Activated effector memory CD4-positive, alpha-beta T cell treated with Interleukin-2 at 50 U/mL for 16 hours (primary cell): Measurements from ENCODE around the gene PNCK.

Source experiments
- DNase-seq: peaks from one replicate; pipeline ENCODE4 v3.0.0-alpha.2; 2020

PNCK gene

GRCh38 chrX:153639177-153640044 is 34.2 kb downstream of the PNCK start:
- no peak for DNase-seq

GRCh38 chrX:153638436-153639176 is 35.0 kb downstream of the PNCK start:
- DNase-seq: no peak

GRCh38 chrX:153638041-153638371 is 35.6 kb downstream of the PNCK start:
- no peak for DNase-seq

GRCh38 chrX:153637121-153638040 is 36.2 kb downstream of the PNCK start:
- DNase-seq: no peak

GRCh38 chrX:153636716-153637115 is 36.9 kb downstream of the PNCK start:
- DNase-seq: no peak

GRCh38 chrX:153635788-153636668 is 37.6 kb downstream of the PNCK start:
- no peak for DNase-seq

- no peak for DNase-seq
Measured at GRCh38 chrX:153635388-153635787, 38.2 kb downstream of the PNCK start.

GRCh38 chrX:153634832-153635231 is 38.8 kb downstream of the PNCK start:
- DNase-seq: no peak

GRCh38 chrX:153634236-153634635 is 39.4 kb downstream of the PNCK start:
- no peak for DNase-seq

GRCh38 chrX:153633607-153634180 is 39.9 kb downstream of the PNCK start:
- DNase-seq: no peak

- DNase-seq: no peak
Measured at GRCh38 chrX:153633048-153633447, 40.6 kb downstream of the PNCK start.

- no peak for DNase-seq
Measured at GRCh38 chrX:153632595-153632946, 41.0 kb downstream of the PNCK start.

- no peak for DNase-seq
Measured at GRCh38 chrX:153631907-153632594, 41.6 kb downstream of the PNCK start.

GRCh38 chrX:153631346-153631745 is 42.3 kb downstream of the PNCK start:
- DNase-seq: no peak

GRCh38 chrX:153628665-153629064 is 44.9 kb downstream of the PNCK start:
- DNase-seq: no peak

GRCh38 chrX:153628129-153628528 is 45.5 kb downstream of the PNCK start:
- DNase-seq: no peak

GRCh38 chrX:153627675-153628111 is 45.9 kb downstream of the PNCK start:
- DNase-seq: no peak

GRCh38 chrX:153626863-153627674 is 46.5 kb downstream of the PNCK start:
- no peak for DNase-seq

- DNase-seq: no peak
Measured at GRCh38 chrX:153626025-153626633, 47.5 kb downstream of the PNCK start.
